Measurements from ENCODE around the gene SNX13.

SNX13 gene

DNA sequence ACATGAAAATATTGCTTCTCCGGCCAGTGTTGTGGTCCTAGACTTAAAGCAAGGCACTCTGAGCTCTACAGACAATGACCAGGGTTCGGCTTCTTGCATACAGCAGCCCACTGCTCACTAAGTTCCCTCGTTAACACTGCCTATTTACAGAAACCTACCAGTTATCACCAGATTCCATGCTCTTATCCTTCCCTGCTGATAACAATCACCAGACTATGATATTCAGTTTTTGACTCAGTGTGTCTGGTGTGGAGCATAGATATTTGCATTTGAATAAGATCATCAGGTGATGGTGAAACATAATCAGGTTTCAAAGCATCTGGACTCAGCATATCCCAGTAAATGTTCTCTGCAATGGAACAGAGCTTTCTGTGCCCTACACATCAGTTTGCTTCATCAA, 182.3 kb downstream of the SNX13 start:
- Histone ChIP-seq H2AFZ (no peak overlapping the region), H3K27me3 (ENCODE audit: control insufficient read depth, insufficient read depth, low read length) (no peaks in the 10 kb centered on the region), H3K4me3 (ENCODE audit: low read depth, low read length) (no peak overlapping the region), H3K4me1 (no peaks in the 10 kb centered on the region), H3K27ac (no peak overlapping the region), H3K4me2 (ENCODE audit: low read length) (no peak overlapping the region), H3K36me3 (ENCODE audit: control insufficient read depth, insufficient read depth, low read length) (no peaks in the 10 kb centered on the region), H3K9me3 (ENCODE audit: control insufficient read depth, low read length) (no peaks in the 10 kb centered on the region), H3K9ac (no peak overlapping the region), H3K79me2 (no peaks in the 10 kb centered on the region)
- TF ChIP-seq, protein P1, sequence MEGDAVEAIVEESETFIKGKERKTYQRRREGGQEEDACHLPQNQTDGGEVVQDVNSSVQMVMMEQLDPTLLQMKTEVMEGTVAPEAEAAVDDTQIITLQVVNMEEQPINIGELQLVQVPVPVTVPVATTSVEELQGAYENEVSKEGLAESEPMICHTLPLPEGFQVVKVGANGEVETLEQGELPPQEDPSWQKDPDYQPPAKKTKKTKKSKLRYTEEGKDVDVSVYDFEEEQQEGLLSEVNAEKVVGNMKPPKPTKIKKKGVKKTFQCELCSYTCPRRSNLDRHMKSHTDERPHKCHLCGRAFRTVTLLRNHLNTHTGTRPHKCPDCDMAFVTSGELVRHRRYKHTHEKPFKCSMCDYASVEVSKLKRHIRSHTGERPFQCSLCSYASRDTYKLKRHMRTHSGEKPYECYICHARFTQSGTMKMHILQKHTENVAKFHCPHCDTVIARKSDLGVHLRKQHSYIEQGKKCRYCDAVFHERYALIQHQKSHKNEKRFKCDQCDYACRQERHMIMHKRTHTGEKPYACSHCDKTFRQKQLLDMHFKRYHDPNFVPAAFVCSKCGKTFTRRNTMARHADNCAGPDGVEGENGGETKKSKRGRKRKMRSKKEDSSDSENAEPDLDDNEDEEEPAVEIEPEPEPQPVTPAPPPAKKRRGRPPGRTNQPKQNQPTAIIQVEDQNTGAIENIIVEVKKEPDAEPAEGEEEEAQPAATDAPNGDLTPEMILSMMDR (IDR thresholded peaks at IDR 0.05): no peak

- H3K27ac ChIP-seq: no peak overlapping the region
- H3K4me1 ChIP-seq: no peaks in the 10 kb centered on the region
- H3K27me3 ChIP-seq (ENCODE audit: control insufficient read depth, insufficient read depth, low read length): no peaks in the 10 kb centered on the region
- H3K4me3 ChIP-seq (ENCODE audit: low read depth, low read length): no peak overlapping the region
- H3K36me3 ChIP-seq (ENCODE audit: control insufficient read depth, insufficient read depth, low read length): no peaks in the 10 kb centered on the region
- H3K79me2 ChIP-seq: no peaks in the 10 kb centered on the region
- no peaks in the 10 kb centered on the region for H3K9me3 ChIP-seq (ENCODE audit: control insufficient read depth, low read length)
- no peak overlapping the region for H3K9ac ChIP-seq
- TF ChIP-seq, protein P1 (IDR thresholded peaks at IDR 0.05): no peak
- no peak overlapping the region for H3K4me2 ChIP-seq (ENCODE audit: low read length)
- no peak overlapping the region for H2AFZ ChIP-seq
These were observed 194.2 kb downstream of the SNX13 start for GRCh38 chr7:17746020-17746530.

- Histone ChIP-seq H3K79me2 (no peaks in the 10 kb centered on the region), H3K27me3 (ENCODE audit: control insufficient read depth, insufficient read depth, low read length) (no peaks in the 10 kb centered on the region)
- TF ChIP-seq, protein P1 (IDR thresholded peaks at IDR 0.05): no peak
These were observed 194.7 kb downstream of the SNX13 start for GRCh38 chr7:17745610-17746009.

DNA sequence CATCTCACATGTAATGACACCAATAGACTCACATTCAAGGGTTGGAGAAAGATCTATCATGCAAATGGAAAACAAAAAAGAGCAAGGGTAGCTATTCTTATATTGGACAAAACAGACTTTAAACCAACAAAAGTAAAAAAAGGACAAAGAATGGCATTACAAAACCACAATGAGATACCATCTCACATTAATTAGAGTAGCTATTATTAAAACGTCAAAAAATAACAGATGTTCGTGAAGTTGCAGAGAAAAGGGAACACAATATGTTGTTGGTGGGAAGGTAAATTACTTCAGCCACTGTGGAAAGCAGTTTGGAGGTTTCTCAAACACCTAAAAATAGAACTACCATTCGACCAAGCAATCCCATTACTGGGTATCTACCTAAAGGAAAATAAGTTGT, 197.0 kb downstream of the SNX13 start:
- H3K4me1 ChIP-seq: no peaks in the 10 kb centered on the region
- no peak overlapping the region for H2AFZ ChIP-seq
- H3K27ac ChIP-seq: no peak overlapping the region
- no peaks in the 10 kb centered on the region for H3K27me3 ChIP-seq (ENCODE audit: control insufficient read depth, insufficient read depth, low read length)
- H3K79me2 ChIP-seq: no peaks in the 10 kb centered on the region
- H3K9ac ChIP-seq: no peak overlapping the region
- no peak overlapping the region for H3K4me3 ChIP-seq (ENCODE audit: low read depth, low read length)
- no peak overlapping the region for H3K4me2 ChIP-seq (ENCODE audit: low read length)
- TF ChIP-seq, protein P1 (IDR thresholded peaks at IDR 0.05): no peak
- H3K36me3 ChIP-seq (ENCODE audit: control insufficient read depth, insufficient read depth, low read length): no peaks in the 10 kb centered on the region
- no peaks in the 10 kb centered on the region for H3K9me3 ChIP-seq (ENCODE audit: control insufficient read depth, low read length)

More at GRCh38 chr7:17745610-17746009, 194.7 kb downstream of the SNX13 start:
- Histone ChIP-seq H3K9ac (no peak overlapping the region), H3K36me3 (ENCODE audit: control insufficient read depth, insufficient read depth, low read length) (no peaks in the 10 kb centered on the region), H3K4me1 (no peaks in the 10 kb centered on the region), H2AFZ (no peak overlapping the region), H3K4me2 (ENCODE audit: low read length) (no peak overlapping the region), H3K9me3 (ENCODE audit: control insufficient read depth, low read length) (no peaks in the 10 kb centered on the region), H3K4me3 (ENCODE audit: low read depth, low read length) (no peak overlapping the region), H3K27ac (no peak overlapping the region)

DNA sequence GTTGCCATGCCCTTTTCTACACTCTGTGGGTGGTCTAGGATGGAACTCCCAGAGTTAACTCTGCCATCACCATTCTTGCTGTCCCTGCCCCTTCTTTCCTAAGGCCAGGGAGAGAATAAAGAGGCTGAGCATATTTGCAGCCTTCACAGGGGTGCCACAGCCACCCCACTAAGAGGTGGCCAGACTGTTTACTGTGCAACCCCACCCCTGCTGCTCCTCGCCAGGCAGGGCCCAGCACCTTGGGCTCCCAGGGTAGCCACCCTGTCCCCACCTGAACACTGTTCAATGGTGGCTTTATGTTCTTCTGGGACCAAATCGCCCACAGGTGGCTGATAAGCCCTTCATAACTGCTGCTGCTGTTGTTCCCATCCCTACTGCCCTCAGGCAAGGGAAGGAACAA, 198.9 kb downstream of the SNX13 start:
- H3K9ac ChIP-seq: no peak overlapping the region
- H3K4me1 ChIP-seq: no peaks in the 10 kb centered on the region
- no peak overlapping the region for H3K27ac ChIP-seq
- TF ChIP-seq, protein P1 (IDR thresholded peaks at IDR 0.05): no peak
- H3K9me3 ChIP-seq (ENCODE audit: control insufficient read depth, low read length): no peaks in the 10 kb centered on the region
- no peak overlapping the region for H3K4me2 ChIP-seq (ENCODE audit: low read length)
- H3K79me2 ChIP-seq: no peaks in the 10 kb centered on the region
- no peak overlapping the region for H2AFZ ChIP-seq
- no peaks in the 10 kb centered on the region for H3K27me3 ChIP-seq (ENCODE audit: control insufficient read depth, insufficient read depth, low read length)
- no peaks in the 10 kb centered on the region for H3K36me3 ChIP-seq (ENCODE audit: control insufficient read depth, insufficient read depth, low read length)
- H3K4me3 ChIP-seq (ENCODE audit: low read depth, low read length): no peak overlapping the region

Data from parathyroid adenoma (tissue), 2 donors.